GM19328 (cell line): ENCODE measurements around the gene GPS1.

ENCODE experiments used
- ATAC-seq: cut with Tn5 transposase; IDR thresholded peaks from one replicate; pipeline ENCODE4 v1.9.1; 2021; ENCODE audit warnings: mild to moderate bottlenecking, moderate library complexity; ENCODE audit not compliant: unreplicated experiment

The GPS1 gene

GRCh38 chr17:82014432-82014831 is 37.3 kb upstream of the GPS1 start:
- no peak for ATAC-seq

DNA sequence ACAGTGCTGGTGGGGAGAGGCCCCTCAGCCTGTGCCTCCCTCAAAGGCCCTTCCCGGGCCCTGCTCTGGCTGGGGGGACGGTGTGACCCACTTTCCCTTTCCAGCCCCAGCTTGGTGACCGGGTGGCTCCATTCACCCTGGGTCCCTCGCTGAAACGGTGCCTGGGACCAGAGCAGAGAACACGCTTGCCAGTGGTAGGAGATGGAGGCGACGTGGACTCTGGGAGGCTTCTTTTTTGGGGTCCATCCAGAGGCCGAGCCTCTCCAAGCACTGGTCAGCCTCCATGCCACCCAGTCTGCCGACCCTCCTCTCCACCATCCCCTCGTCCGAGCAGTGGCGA is 36.8 kb upstream of the GPS1 start:
- ATAC-seq, result no peak

- ATAC-seq, result no peak
Observed at GRCh38 chr17:82015311-82015971, 36.3 kb upstream of the GPS1 start.

DNA sequence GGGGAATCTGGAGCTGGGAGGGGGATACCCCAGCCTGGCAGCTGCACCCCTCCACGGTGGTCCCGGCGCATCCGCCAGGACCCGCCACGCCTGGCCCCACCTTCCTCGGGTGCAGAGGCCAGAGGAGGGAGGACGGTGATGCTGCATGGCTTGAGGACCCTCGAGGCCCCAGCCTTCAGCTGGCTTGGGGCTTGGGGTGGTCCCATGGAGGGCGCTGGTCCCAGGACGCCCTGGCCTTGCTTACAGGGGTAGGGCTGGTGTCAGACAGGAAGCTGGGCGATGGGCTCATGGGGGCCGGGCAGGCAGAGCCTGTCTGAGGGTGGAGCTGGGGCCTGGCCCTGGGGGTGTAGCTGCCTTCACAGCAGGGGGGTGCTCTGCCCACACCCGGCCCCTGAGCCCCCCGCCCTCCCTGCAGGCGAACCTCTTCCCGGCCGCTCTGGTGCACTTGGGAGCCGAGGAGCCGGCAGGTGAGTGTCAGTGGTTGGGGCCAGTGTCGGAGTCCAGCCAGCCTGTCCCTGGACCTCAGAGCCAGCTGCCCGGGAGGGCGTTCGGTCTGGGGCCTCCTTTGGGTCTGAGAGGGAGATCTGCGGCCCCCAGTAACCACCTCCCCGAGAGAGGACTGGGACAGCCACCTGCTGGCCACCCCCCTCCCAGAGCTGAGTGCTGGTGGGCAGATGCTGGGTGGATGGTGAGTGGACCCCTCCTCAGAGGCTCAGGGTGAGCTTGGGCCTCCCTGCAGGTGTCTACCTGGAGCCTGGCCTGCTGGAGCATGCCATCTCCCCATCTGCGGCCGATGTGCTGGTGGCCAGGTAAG is 35.4 kb upstream of the GPS1 start:
- ATAC-seq, result no peak

GRCh38 chr17:82016875-82017459 is 34.7 kb upstream of the GPS1 start:
- no peak for ATAC-seq

- no peak for ATAC-seq
Observed at GRCh38 chr17:82017612-82018151, 34.0 kb upstream of the GPS1 start.

GRCh38 chr17:82018152-82018988 is 33.3 kb upstream of the GPS1 start:
- ATAC-seq, result no peak

DNA sequence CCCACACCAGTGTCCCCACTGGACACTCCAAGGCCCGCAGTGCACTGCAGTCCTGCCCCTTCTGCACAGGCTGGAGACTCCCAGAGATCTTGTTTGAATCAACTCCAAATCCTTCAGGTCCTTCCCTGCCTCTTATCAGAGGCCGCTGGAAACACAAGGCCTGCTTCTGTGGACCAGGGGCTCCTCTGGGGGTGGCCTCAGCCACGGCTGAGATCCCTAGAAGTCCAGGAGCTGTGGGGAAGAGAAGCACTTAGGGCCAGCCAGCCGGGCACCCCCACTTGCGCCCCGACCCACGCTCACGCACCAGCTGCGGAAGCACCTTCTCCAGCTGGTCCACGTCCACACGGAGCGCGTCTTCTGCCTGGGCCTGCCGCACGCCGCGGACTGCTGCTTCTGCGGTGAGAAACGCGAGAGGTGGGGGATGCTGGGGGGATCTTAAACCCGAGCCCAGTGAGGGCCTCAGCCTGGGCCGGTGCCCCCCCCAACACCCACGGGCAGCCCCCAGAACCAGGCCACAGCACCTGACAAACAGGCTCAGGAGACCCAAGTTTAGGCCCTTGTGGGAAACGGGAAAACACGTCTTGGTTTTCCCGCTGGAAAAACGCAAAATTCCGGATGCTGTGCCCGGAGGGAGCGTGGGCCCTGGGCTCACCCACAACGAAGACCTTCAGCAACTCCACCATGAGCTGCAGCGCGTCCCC is 32.6 kb upstream of the GPS1 start:
- ATAC-seq, result no peak

DNA sequence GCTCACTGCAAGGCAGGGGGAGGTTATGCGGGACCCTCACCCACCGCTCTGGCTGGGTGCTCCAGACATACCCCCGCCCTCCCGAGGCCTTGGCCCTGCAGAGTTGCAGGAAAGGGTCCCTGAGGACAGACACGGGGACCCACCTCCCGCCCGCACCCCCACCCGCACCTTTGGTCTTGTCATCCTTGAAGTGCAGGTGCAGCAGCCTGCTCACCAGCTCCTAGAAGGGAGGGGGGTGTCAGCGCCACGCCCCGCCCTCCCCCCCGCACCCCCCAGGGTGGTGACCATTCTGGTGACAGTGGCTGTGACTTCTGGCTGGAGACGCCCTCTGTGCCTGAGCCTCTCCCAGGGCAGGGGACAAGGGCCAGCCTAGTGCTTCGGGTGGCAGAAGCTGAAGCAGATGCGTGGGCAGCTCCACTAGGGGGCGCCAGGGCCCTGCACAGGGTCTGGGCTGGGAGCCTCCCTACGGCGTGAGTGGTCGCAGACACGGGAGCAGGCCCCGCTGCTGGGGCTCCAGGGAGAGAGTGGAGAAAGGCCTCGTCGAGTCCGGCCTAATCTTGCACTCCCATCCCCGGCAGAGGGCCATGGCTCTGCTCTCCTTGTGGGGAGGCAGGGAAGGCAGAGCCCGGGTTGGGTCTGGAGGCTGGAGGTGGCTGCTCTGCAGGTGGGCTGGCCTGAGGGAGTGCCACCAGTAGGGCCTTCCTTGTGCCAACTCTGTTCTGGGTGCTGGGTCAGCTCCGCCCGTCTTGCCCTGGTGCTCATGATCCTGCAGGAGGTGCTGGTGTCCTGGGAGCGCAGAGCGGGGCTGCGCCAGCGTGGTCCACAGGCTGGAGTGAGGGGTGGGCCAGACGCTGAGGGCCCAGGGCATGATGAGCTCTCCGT is 31.8 kb upstream of the GPS1 start:
- ATAC-seq, result no peak

- no peak for ATAC-seq
Observed at GRCh38 chr17:82020572-82021106, 31.1 kb upstream of the GPS1 start.

DNA sequence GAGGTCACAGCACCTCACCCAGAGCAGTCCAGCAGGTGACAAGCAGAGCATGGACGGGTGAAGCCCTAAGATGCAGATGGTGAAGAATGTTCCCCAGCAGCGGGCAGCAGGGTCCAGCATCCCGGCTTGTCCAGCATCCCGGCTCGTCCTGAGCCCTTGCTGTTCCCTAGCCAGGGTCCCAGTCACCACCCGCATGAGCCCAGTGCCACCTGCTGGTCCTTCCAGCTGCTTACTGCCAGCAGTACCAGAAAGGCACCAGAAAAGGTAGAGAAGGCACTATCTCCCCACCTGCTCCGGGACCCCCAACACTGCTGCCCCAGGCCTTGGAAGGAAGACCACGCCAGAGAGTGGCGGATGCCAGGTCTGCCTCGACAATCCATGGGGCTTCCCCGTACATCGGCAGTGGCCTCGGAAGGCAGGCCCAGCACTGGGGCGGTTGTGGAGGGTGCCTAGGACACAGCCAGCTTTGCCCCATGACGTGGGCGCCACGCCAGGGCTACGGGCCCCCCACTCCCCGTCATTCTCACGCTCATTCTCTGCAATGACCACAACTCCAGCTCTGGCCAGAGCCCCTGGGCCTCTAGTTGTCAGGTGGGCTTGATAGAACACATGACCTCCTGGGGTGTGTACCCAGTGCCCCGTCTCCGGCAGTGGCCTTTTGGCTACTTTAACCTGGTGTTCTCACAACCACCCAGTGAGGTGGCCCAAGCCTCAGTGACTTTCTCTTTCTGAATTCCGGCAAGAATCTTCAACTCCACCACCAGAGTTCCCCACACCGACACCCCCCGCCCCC is 30.4 kb upstream of the GPS1 start:
- no peak for ATAC-seq

GRCh38 chr17:82021900-82022309 is 29.8 kb upstream of the GPS1 start:
- ATAC-seq, result no peak

GRCh38 chr17:82022310-82022980 is 29.3 kb upstream of the GPS1 start, which contains the start of gene CENPX:
Gene CENPX (minus strand): TSS chr17:82022878. CDS start chr17:82022861, 17 bp downstream.
- no peak for ATAC-seq

- peak; percentile 82 for ATAC-seq
Observed at GRCh38 chr17:82022981-82023446, 28.7 kb upstream of the GPS1 start, which contains the start of gene LRRC45. Gene LRRC45 (plus strand): TSS chr17:82023305. CDS start chr17:82023644, 339 bp downstream.

- ATAC-seq, result peak; percentile 1
Observed at GRCh38 chr17:82023447-82024241, 28.1 kb upstream of the GPS1 start.

DNA sequence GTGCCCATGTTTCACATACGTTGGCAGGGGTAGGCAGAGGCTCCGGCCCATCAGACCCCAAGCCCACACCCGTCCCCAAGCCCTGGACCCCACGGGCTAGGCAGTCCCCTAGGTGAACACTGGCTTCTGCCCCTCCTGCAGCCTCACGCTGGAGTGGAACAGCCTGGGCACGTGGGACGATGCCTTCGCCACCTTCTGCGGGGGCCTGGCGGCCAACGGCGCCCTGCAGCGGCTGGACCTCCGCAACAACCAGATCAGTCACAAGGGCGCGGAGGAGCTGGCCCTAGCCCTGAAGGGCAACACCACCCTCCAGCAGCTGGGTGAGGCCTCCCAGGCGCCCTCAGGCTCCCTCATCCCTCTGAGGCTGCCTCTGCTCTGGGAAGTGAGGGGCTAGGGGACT is 26.8 kb upstream of the GPS1 start:
- ATAC-seq, result no peak
